Astrocyte (in vitro differentiated cells and primary cell): ENCODE measurements around the gene PI4KB. TPM values are rescaled to one million over a fixed set of nuclear protein-coding genes. Genes with fewer than 3 reads are reported as not detected.

Source experiments
- DNase-seq: peaks from one replicate; pipeline ENCODE4 v3.0.0-alpha.2; 2010; ENCODE audit warnings: low read depth
- FAIRE-seq: peaks from 2 replicates; lab custom pipeline; 2011; peaks lifted over from hg19 to GRCh38; lab: Jason Lieb, UNC
- H2AFZ ChIP-seq: 2 replicates; pipeline ENCODE4 v1.6.0; 2012; ENCODE audit warnings: low read depth, low read length, inconsistent platforms
- H3K27ac ChIP-seq: 2 replicates; pipeline ENCODE4 v1.5.1; 2011; ENCODE audit warnings: low read depth, low read length, inconsistent platforms
- H3K27me3 ChIP-seq: 2 replicates; pipeline ENCODE4 v1.6.0; 2011; ENCODE audit warnings: low read length, inconsistent platforms; ENCODE audit not compliant: insufficient read depth
- H3K36me3 ChIP-seq: 2 replicates; pipeline ENCODE4 v1.5.1; 2011; ENCODE audit warnings: low read length, inconsistent platforms; ENCODE audit not compliant: insufficient read depth
- H3K4me1 ChIP-seq: 2 replicates; pipeline ENCODE4 v1.5.1; 2011; ENCODE audit warnings: low read length, inconsistent platforms; ENCODE audit not compliant: insufficient read depth
- H3K4me2 ChIP-seq: 2 replicates; pipeline ENCODE4 v1.6.0; 2012; ENCODE audit warnings: low read length, inconsistent platforms
- H3K4me3 ChIP-seq: 2 replicates; pipeline ENCODE4 v1.5.1; 2011; ENCODE audit warnings: low read depth, mild to moderate bottlenecking, low read length, inconsistent platforms; ENCODE audit not compliant: insufficient read depth
- H3K79me2 ChIP-seq: 2 replicates; pipeline ENCODE4 v1.6.0; 2012; ENCODE audit warnings: mild to moderate bottlenecking, low read length, inconsistent platforms; ENCODE audit not compliant: insufficient read depth
- H3K9ac ChIP-seq: 2 replicates; pipeline ENCODE4 v1.6.0; 2012; ENCODE audit warnings: mild to moderate bottlenecking, low read length, inconsistent platforms
- H3K9me3 ChIP-seq: 2 replicates; pipeline ENCODE4 v1.5.1; 2012; ENCODE audit warnings: low read depth, mild to moderate bottlenecking, low read length, inconsistent platforms; ENCODE audit not compliant: insufficient read depth
- H4K20me1 ChIP-seq: 2 replicates; pipeline ENCODE4 v1.6.0; 2012; ENCODE audit warnings: low read length, inconsistent platforms; ENCODE audit not compliant: insufficient read depth
- H3K27ac Mint-ChIP-seq: one replicate; pipeline ENCODE4 v1.8.0; 2021; ENCODE audit warnings: mild to moderate bottlenecking, mixed read lengths; ENCODE audit not compliant: unreplicated experiment
- H3K27me3 Mint-ChIP-seq: one replicate; pipeline ENCODE4 v1.8.0; 2021; ENCODE audit warnings: low read depth, mixed read lengths; ENCODE audit not compliant: unreplicated experiment
- H3K36me3 Mint-ChIP-seq: one replicate; pipeline ENCODE4 v1.8.0; 2021; ENCODE audit warnings: low read depth, mixed read lengths; ENCODE audit not compliant: unreplicated experiment
- H3K4me1 Mint-ChIP-seq: one replicate; pipeline ENCODE4 v1.8.0; 2021; ENCODE audit warnings: low read depth, mixed read lengths; ENCODE audit not compliant: unreplicated experiment
- H3K4me3 Mint-ChIP-seq: one replicate; pipeline ENCODE4 v1.8.0; 2021; ENCODE audit warnings: mild to moderate bottlenecking, moderate library complexity, mixed read lengths; ENCODE audit not compliant: unreplicated experiment
- H3K9me3 Mint-ChIP-seq: one replicate; pipeline ENCODE4 v1.8.0; 2021; ENCODE audit warnings: mild to moderate bottlenecking, mixed read lengths; ENCODE audit not compliant: unreplicated experiment
- CTCF ChIP-seq: IDR thresholded peaks from 2 replicates; pipeline ENCODE4 v1.5.1; 2011; ENCODE audit warnings: low read depth, mild to moderate bottlenecking, inconsistent platforms, low read length, moderate library complexity; ENCODE audit not compliant: insufficient read depth
- EZH2 ChIP-seq: IDR thresholded peaks from 2 replicates; pipeline ENCODE4 v1.6.1; 2012; ENCODE audit warnings: mild to moderate bottlenecking, low read length, inconsistent platforms; ENCODE audit not compliant: insufficient read depth
- total RNA-seq: library from RNA; stranded (reverse); gene quantifications from 2 replicates; pipeline ENCODE4 v1.2.1, GENCODE V29; 2021

Gene PI4KB
- total RNA-seq, 1 donor from 2014 or later, result 67.8 TPM

GRCh38 chr1:151266315-151266714 lies 60.9 kb downstream of the PI4KB start:
- Histone ChIP-seq H3K27me3 (no peaks in the 10 kb centered on the region), H3K9ac (no peak overlapping the region), H2AFZ (no peak overlapping the region), H3K4me3 (no peak overlapping the region), H3K36me3 (peaks cover 31% of the 10 kb centered on the region), H3K4me2 (no peak overlapping the region), H4K20me1 (peaks cover 13% of the 10 kb centered on the region), H3K27ac (no peak overlapping the region), H3K4me1 (no peaks in the 10 kb centered on the region), H3K9me3 (no peaks in the 10 kb centered on the region), H3K79me2 (peaks cover 16% of the 10 kb centered on the region)
- no peak for TF ChIP-seq CTCF
- TF ChIP-seq EZH2, result no peak
- FAIRE-seq (no peak), DNase-seq (no peak)
- H3K4me1 Mint-ChIP-seq, result peaks cover 4% of the 10 kb centered on the region
- H3K4me3 Mint-ChIP-seq, result no peak overlapping the region
- peak overlapping the region; percentile 34 for H3K27ac Mint-ChIP-seq
- H3K9me3 Mint-ChIP-seq, result no peaks in the 10 kb centered on the region
- peaks cover 26% of the 10 kb centered on the region for H3K36me3 Mint-ChIP-seq
- H3K27me3 Mint-ChIP-seq, result no peaks in the 10 kb centered on the region

- Histone ChIP-seq H3K4me2 (no peak overlapping the region), H3K27ac (no peak overlapping the region), H4K20me1 (peaks cover 15% of the 10 kb centered on the region), H3K36me3 (peaks cover 31% of the 10 kb centered on the region), H2AFZ (no peak overlapping the region), H3K4me3 (no peak overlapping the region), H3K27me3 (no peaks in the 10 kb centered on the region), H3K79me2 (peaks cover 23% of the 10 kb centered on the region), H3K9me3 (no peaks in the 10 kb centered on the region), H3K9ac (no peak overlapping the region), H3K4me1 (no peaks in the 10 kb centered on the region)
- H3K4me1 Mint-ChIP-seq, result peaks cover 4% of the 10 kb centered on the region
- no peak overlapping the region for H3K4me3 Mint-ChIP-seq
- DNase-seq (no peak), FAIRE-seq (no peak)
- H3K27me3 Mint-ChIP-seq, result no peaks in the 10 kb centered on the region
- H3K27ac Mint-ChIP-seq, result no peak overlapping the region
- H3K9me3 Mint-ChIP-seq, result no peaks in the 10 kb centered on the region
- TF ChIP-seq CTCF (no peak), EZH2 (no peak)
- peaks cover 25% of the 10 kb centered on the region for H3K36me3 Mint-ChIP-seq
These were observed 61.6 kb downstream of the PI4KB start for GRCh38 chr1:151265446-151266236.

- Mint-ChIP-seq H3K9me3 (no peaks in the 10 kb centered on the region), H3K27me3 (no peaks in the 10 kb centered on the region), H3K27ac (no peak overlapping the region), H3K4me1 (peaks cover 14% of the 10 kb centered on the region), H3K36me3 (peaks cover 11% of the 10 kb centered on the region), H3K4me3 (no peak overlapping the region)
- no peaks in the 10 kb centered on the region for H3K9me3 ChIP-seq
- H3K27ac ChIP-seq, result no peak overlapping the region
- no peak for FAIRE-seq
- H3K79me2 ChIP-seq, result peaks cover 84% of the 10 kb centered on the region
- H3K9ac ChIP-seq, result no peak overlapping the region
- no peak for DNase-seq
- H4K20me1 ChIP-seq, result peaks cover 61% of the 10 kb centered on the region
- H3K36me3 ChIP-seq, result peaks cover 6% of the 10 kb centered on the region
- H3K27me3 ChIP-seq, result no peaks in the 10 kb centered on the region
- TF ChIP-seq EZH2, result no peak
- TF ChIP-seq CTCF, result no peak
- H3K4me1 ChIP-seq, result peaks cover 7% of the 10 kb centered on the region
- no peak overlapping the region for H2AFZ ChIP-seq
- H3K4me3 ChIP-seq, result no peak overlapping the region
- H3K4me2 ChIP-seq, result no peak overlapping the region
These were observed 67.9 kb downstream of the PI4KB start for GRCh38 chr1:151259351-151259750.
